SKM-1 treated with dmso at 0.1 percent for 144 hours (cell line): ENCODE data around the gene GRAMD1B.

Experiments
- DNase-seq: peaks from one replicate; lab custom pipeline; 2025; ENCODE audit not compliant: unreplicated experiment; lab: John Stamatoyannopoulos, UW

Gene GRAMD1B

GRCh38 chr11:123429913-123430720 is at the start of gene GRAMD1B:
Gene GRAMD1B (plus strand): TSS chr11:123430269. CDS start chr11:123430793, 524 bp downstream.
- DNase-seq = peak; percentile 43

GRCh38 chr11:123381149-123381548 is 48.9 kb upstream of the GRAMD1B start:
- no peak for DNase-seq

- DNase-seq = no peak
These were observed 48.1 kb upstream of the GRAMD1B start for GRCh38 chr11:123381817-123382554.

GRCh38 chr11:123382555-123383074 is 47.5 kb upstream of the GRAMD1B start:
- DNase-seq = no peak

- no peak for DNase-seq
These were observed 46.0 kb upstream of the GRAMD1B start for GRCh38 chr11:123384116-123384515.

GRCh38 chr11:123386796-123387510 is 43.1 kb upstream of the GRAMD1B start:
- no peak for DNase-seq

- no peak for DNase-seq
These were observed 41.4 kb upstream of the GRAMD1B start for GRCh38 chr11:123388640-123389039.

GRCh38 chr11:123390146-123390545 is 39.9 kb upstream of the GRAMD1B start:
- DNase-seq = no peak

GRCh38 chr11:123391646-123392348 is 38.3 kb upstream of the GRAMD1B start:
- no peak for DNase-seq

GRCh38 chr11:123392431-123392830 is 37.6 kb upstream of the GRAMD1B start:
- DNase-seq = no peak

GRCh38 chr11:123392844-123393243 is 37.2 kb upstream of the GRAMD1B start:
- no peak for DNase-seq

- no peak for DNase-seq
These were observed 36.6 kb upstream of the GRAMD1B start for GRCh38 chr11:123393312-123393927.

GRCh38 chr11:123404676-123405075 is 25.4 kb upstream of the GRAMD1B start:
- DNase-seq = no peak

- DNase-seq = no peak
These were observed 24.9 kb upstream of the GRAMD1B start for GRCh38 chr11:123405123-123405592.

GRCh38 chr11:123406441-123407129 is 23.5 kb upstream of the GRAMD1B start:
- DNase-seq = no peak

GRCh38 chr11:123407130-123407995 is 22.7 kb upstream of the GRAMD1B start:
- DNase-seq = peak; percentile 17

GRCh38 chr11:123407996-123408597 is 22.0 kb upstream of the GRAMD1B start:
- no peak for DNase-seq
